OCI-LY7 (cell line): ENCODE results near the gene CYP2A6.

ENCODE experiments used
- CTCF ChIP-seq: fragments of 200-600 bp; sonication (generic); conservative IDR thresholded peaks from 2 replicates; pipeline ENCODE4 v1.5.1; 2014; ENCODE audit warnings: mild to moderate bottlenecking, antibody characterized with exemption, low read length, moderate library complexity, mixed read lengths
- EZH2phosphoT487 ChIP-seq: fragments of 200-600 bp; sonication (generic); IDR thresholded peaks from 2 replicates; pipeline ENCODE4 v1.6.1; 2018; ENCODE audit warnings: low read depth, borderline replicate concordance, mild to moderate bottlenecking, mixed run types, antibody characterized with exemption, low read length, moderate library complexity, mixed read lengths

DNA sequence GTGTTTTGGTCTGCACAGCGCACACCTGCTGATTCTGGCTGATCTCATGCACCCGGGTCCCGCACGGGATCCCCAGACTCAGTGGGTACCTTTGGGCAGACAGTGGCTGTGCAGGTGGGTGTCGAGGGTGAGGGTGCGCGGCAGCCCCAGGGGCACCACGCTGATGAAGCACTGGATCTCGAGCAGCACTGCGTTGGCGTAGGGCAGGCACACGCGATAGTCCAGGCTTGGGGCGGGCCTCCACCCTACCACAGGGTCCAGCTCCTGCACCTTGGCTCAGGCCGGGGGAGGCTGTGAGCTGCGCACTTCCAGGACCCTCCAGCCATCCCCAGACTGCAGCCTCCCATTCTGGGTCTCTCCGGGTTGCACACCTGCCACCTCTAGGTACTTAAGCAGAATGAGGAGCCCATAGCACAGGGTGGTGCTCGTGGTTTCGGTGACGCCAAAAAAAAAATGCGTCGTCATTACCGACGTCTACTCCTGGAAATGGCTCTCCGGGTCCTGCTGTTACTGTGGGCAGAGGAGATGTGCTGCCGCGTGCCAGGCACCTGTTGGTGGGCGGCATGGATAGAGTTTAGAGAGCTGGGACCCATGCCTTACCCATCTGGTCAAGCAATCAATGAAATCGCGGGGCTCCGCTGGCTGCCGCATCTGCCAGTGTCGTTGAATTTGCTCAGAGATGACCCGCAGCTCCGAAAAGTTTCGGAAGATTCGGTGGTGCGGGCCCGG lies 40.7 kb downstream of the CYP2A6 start:
- TF ChIP-seq CTCF (no peak), EZH2phosphoT487 (no peak)
